GM23338 (cell line): Measurements from ENCODE around the gene KNTC1. TPM values are rescaled to one million over a fixed set of nuclear protein-coding genes. Genes with fewer than 3 reads are reported as not detected.

Experiments used
- ATAC-seq: fragments of 200-7000 bp; cut with Tn5 transposase; 3 replicates; pipeline ENCODE4 v1.9.1; 2020
- DNase-seq: peaks from one replicate; pipeline ENCODE4 v3.0.0-alpha.2; 2015; ENCODE audit warnings: low spot score
- H2AFZ ChIP-seq: fragments of 200-600 bp; sonication (generic); 2 replicates; pipeline ENCODE4 v1.8.0; 2016; ENCODE audit warnings: antibody characterized with exemption, mild to moderate bottlenecking, moderate library complexity
- H3F3A ChIP-seq: fragments of 200-600 bp; sonication (generic); replicated peaks from 2 replicates; pipeline ENCODE4 v1.8.0; 2017; ENCODE audit warnings: antibody characterized with exemption, mixed run types, low read depth
- H3K27ac ChIP-seq: fragments of 200-600 bp; sonication (generic); 2 replicates; pipeline ENCODE4 v1.6.1; 2016; ENCODE audit warnings: low read depth
- H3K27me3 ChIP-seq: fragments of 200-600 bp; sonication (generic); 2 replicates; pipeline ENCODE4 v1.8.0; 2016; ENCODE audit warnings: mild to moderate bottlenecking, mixed run types, moderate library complexity; ENCODE audit not compliant: insufficient read depth
- H3K36me3 ChIP-seq: fragments of 200-600 bp; sonication (generic); 2 replicates; pipeline ENCODE4 v1.8.0; 2016; ENCODE audit warnings: mild to moderate bottlenecking; ENCODE audit not compliant: insufficient read depth
- H3K4me1 ChIP-seq: fragments of 200-600 bp; sonication (generic); 2 replicates; pipeline ENCODE4 v1.8.0; 2016; ENCODE audit warnings: mild to moderate bottlenecking, moderate library complexity; ENCODE audit not compliant: insufficient read depth
- H3K4me2 ChIP-seq: fragments of 200-600 bp; sonication (generic); 2 replicates; pipeline ENCODE4 v1.7.1; 2017; ENCODE audit warnings: mixed run types
- H3K4me3 ChIP-seq: fragments of 200-600 bp; sonication (generic); 2 replicates; pipeline ENCODE4 v1.6.1; 2016; ENCODE audit warnings: mixed run types
- H3K79me2 ChIP-seq: fragments of 200-600 bp; sonication (generic); replicated peaks from 2 replicates; pipeline ENCODE4 v1.8.0; 2017; ENCODE audit warnings: mild to moderate bottlenecking; ENCODE audit not compliant: insufficient read depth
- H3K9me2 ChIP-seq: fragments of 200-600 bp; sonication (generic); 2 replicates; pipeline ENCODE4 v1.8.0; 2017; ENCODE audit not compliant: insufficient read depth
- H4K20me1 ChIP-seq: fragments of 200-600 bp; sonication (generic); replicated peaks from 2 replicates; pipeline ENCODE4 v1.8.0; 2017; ENCODE audit warnings: mild to moderate bottlenecking; ENCODE audit not compliant: insufficient read depth
- H3K27ac Mint-ChIP-seq: 2 replicates; pipeline ENCODE4 v1.8.0; 2020; ENCODE audit warnings: inconsistent platforms, mild to moderate bottlenecking, moderate library complexity, mixed read lengths
- H3K27me3 Mint-ChIP-seq: 3 replicates; pipeline ENCODE4 v1.8.0; 2022; ENCODE audit warnings: low read depth, mild to moderate bottlenecking, moderate library complexity, mixed read lengths, inconsistent platforms; ENCODE audit not compliant: insufficient read depth, poor library complexity
- H3K36me3 Mint-ChIP-seq: 3 replicates; pipeline ENCODE4 v1.8.0; 2021; ENCODE audit warnings: low read depth, mild to moderate bottlenecking, inconsistent platforms, moderate library complexity, mixed read lengths
- H3K4me1 Mint-ChIP-seq: 3 replicates; pipeline ENCODE4 v1.8.0; 2020; ENCODE audit warnings: mild to moderate bottlenecking, inconsistent platforms, mixed read lengths
- H3K4me3 Mint-ChIP-seq: 3 replicates; pipeline ENCODE4 v1.8.0; 2021; ENCODE audit warnings: moderate library complexity, mild to moderate bottlenecking, inconsistent platforms, mixed read lengths
- H3K9me3 Mint-ChIP-seq: 3 replicates; pipeline ENCODE4 v1.8.0; 2020; ENCODE audit warnings: moderate library complexity, mild to moderate bottlenecking, inconsistent platforms, mixed read lengths
- CREB1 ChIP-seq: fragments of 250-450 bp; sonication (Bioruptor Pico); IDR thresholded peaks from 2 replicates; pipeline ENCODE4 v1.5.0; 2020; ENCODE audit warnings: low read depth, mild to moderate bottlenecking, moderate library complexity
- CTCF ChIP-seq, 2 experiments: fragments of 200-600 bp in 1 of 2; sonication (generic) in 1 of 2; conservative IDR thresholded peaks; 2 replicates each; pipeline versions ENCODE4 v1.5.1 to v1.6.1; 2016 to 2017; ENCODE audit warnings: antibody characterized with exemption in 2 of 2, low read depth in 2 of 2, mild to moderate bottlenecking in 2 of 2, moderate library complexity in 1 of 2
- ETS1 ChIP-seq: IDR thresholded peaks from 2 replicates; pipeline ENCODE4 v1.6.1; 2016; ENCODE audit warnings: antibody characterized with exemption
- EZH2phosphoT487 ChIP-seq: fragments of 200-600 bp; sonication (generic); IDR thresholded peaks from one replicate; pipeline ENCODE4 v1.8.1; 2018; ENCODE audit warnings: antibody characterized with exemption; ENCODE audit not compliant: unreplicated experiment
- JUNB ChIP-seq: IDR thresholded peaks from one replicate; pipeline ENCODE4 v1.6.1; 2016; ENCODE audit warnings: antibody characterized with exemption; ENCODE audit not compliant: unreplicated experiment
- NANOG ChIP-seq: IDR thresholded peaks from 2 replicates; pipeline ENCODE4 v1.6.1; 2016; ENCODE audit warnings: antibody characterized with exemption, borderline replicate concordance
- REST ChIP-seq: IDR thresholded peaks from one replicate; pipeline ENCODE4 v1.6.1; 2018; ENCODE audit warnings: antibody characterized with exemption; ENCODE audit not compliant: unreplicated experiment
- STAT1 ChIP-seq: IDR thresholded peaks from one replicate; pipeline ENCODE4 v1.6.1; 2016; ENCODE audit warnings: antibody characterized with exemption; ENCODE audit not compliant: unreplicated experiment
- ZNF114 ChIP-seq: fragments of 250-450 bp; sonication (Bioruptor Pico); IDR thresholded peaks from 2 replicates; pipeline ENCODE4 v1.5.0; 2020; ENCODE audit warnings: mild to moderate bottlenecking, moderate library complexity
- ZNF462 ChIP-seq: fragments of 250-450 bp; sonication (Bioruptor Pico); IDR thresholded peaks from 2 replicates; pipeline ENCODE4 v1.5.0; 2020; ENCODE audit warnings: mild to moderate bottlenecking, moderate library complexity
- polyA plus RNA-seq: library from polyadenylated mRNA; unstranded; fragments of >200 nt; fragmentation: Nextera tagmentation; extraction: Ambion mirVana; gene quantifications from 2 replicates; pipeline ENCODE4 v1.2.1, GENCODE V29; 2016
- total RNA-seq: library from RNA; depleted of rRNA; stranded (reverse); fragments of >200 nt; shearing (Covaris generic); gene quantifications from 2 replicates; pipeline ENCODE4 v1.2.3, GENCODE V29; 2014

Gene KNTC1
- total and polyA plus RNA-seq, 2 experiments from 2014 or later, result 55.2 to 98.0 TPM

- Mint-ChIP-seq H3K4me3 (no peak overlapping the region), H3K36me3 (peaks cover 83% of the 10 kb centered on the region), H3K27me3 (no peaks in the 10 kb centered on the region), H3K27ac (no peak overlapping the region), H3K4me1 (no peaks in the 10 kb centered on the region), H3K9me3 (no peaks in the 10 kb centered on the region)
- Histone ChIP-seq H3K27me3 (no peaks in the 10 kb centered on the region), H3K27ac (no peak overlapping the region), H3K79me2 (no peaks in the 10 kb centered on the region), H3F3A (no peaks in the 10 kb centered on the region), H3K36me3 (peaks cover 73% of the 10 kb centered on the region), H3K4me1 (no peaks in the 10 kb centered on the region), H3K4me2 (no peak overlapping the region), H3K4me3 (no peak overlapping the region), H4K20me1 (no peaks in the 10 kb centered on the region; the same call in 1 of the 2 replicates), H3K9me2 (no peaks in the 10 kb centered on the region), H2AFZ (no peak overlapping the region)
- no peak for TF ChIP-seq ZNF462 (CRISPR knock-in tag)
- no peak for TF ChIP-seq CREB1
- DNase-seq, result no peak
- no peak for ATAC-seq
Measured at GRCh38 chr12:122615780-122616179, 88.7 kb downstream of the KNTC1 start.

GRCh38 chr12:122635471-122635870, 108.4 kb downstream of the KNTC1 start:
- Histone ChIP-seq H3K4me3 (no peak overlapping the region), H3K4me2 (no peak overlapping the region), H3K9me2 (no peaks in the 10 kb centered on the region), H3K27me3 (no peaks in the 10 kb centered on the region), H3K27ac (no peak overlapping the region), H3K79me2 (no peaks in the 10 kb centered on the region), H3K4me1 (no peaks in the 10 kb centered on the region), H3F3A (0 out of 2 replicates have a peak, but pooled peaks cover 3% of the 10 kb centered on the region), H4K20me1 (no peaks in the 10 kb centered on the region), H3K36me3 (no peaks in the 10 kb centered on the region), H2AFZ (no peak overlapping the region)
- no peak for DNase-seq
- H3K9me3 Mint-ChIP-seq, result no peaks in the 10 kb centered on the region
- H3K4me3 Mint-ChIP-seq, result no peak overlapping the region
- no peaks in the 10 kb centered on the region; the same call in 1 of the 3 replicates for H3K36me3 Mint-ChIP-seq
- ATAC-seq, result no peak
- peaks cover 1% of the 10 kb centered on the region for H3K27me3 Mint-ChIP-seq
- H3K27ac Mint-ChIP-seq, result peak overlapping the region; percentile 19; the same call in 1 of the 2 replicates
- H3K4me1 Mint-ChIP-seq, result no peaks in the 10 kb centered on the region
- TF ChIP-seq NANOG (no peak), JUNB (no peak), EZH2phosphoT487 (no peak), CREB1 (no peak), ZNF114 (no peak), ETS1 (no peak), STAT1 (no peak), CTCF (conservative IDR thresholded peaks at IDR 0.05; ENCODE audit: low read depth in 2 of 2) (no peak), REST (no peak)
